WTC11 (cell line): Measurements from ENCODE around the gene NAT16. TPM values are rescaled to one million over a fixed set of nuclear protein-coding genes. Genes with fewer than 3 reads are reported as not detected.

ENCODE experiments used
- AFF4 ChIP-seq: sonication (generic); formaldehyde crosslinking; IDR thresholded peaks from 2 replicates; pipeline ENCODE4 v1.8.1; 2023; ENCODE audit warnings: mild to moderate bottlenecking, missing genetic modification reagents, borderline replicate concordance
- CREM ChIP-seq: sonication (generic); formaldehyde crosslinking; IDR thresholded peaks from 2 replicates; pipeline ENCODE4 v1.8.1; 2022; ENCODE audit warnings: mild to moderate bottlenecking, missing genetic modification reagents, moderate library complexity
- E2F5 ChIP-seq: sonication (generic); formaldehyde crosslinking; IDR thresholded peaks from 2 replicates; pipeline ENCODE4 v1.8.1; 2022; ENCODE audit warnings: mild to moderate bottlenecking, moderate library complexity, missing genetic modification reagents
- ELF4 ChIP-seq: sonication (generic); formaldehyde crosslinking; IDR thresholded peaks from 2 replicates; pipeline ENCODE4 v1.8.1; 2022; ENCODE audit warnings: low read depth, mild to moderate bottlenecking, moderate library complexity, missing genetic modification reagents
- ETV6 ChIP-seq: sonication (generic); formaldehyde crosslinking; IDR thresholded peaks from 2 replicates; pipeline ENCODE4 v1.8.1; 2022; ENCODE audit warnings: mild to moderate bottlenecking, missing genetic modification reagents
- JUN ChIP-seq: sonication (generic); formaldehyde crosslinking; IDR thresholded peaks from 2 replicates; pipeline ENCODE4 v1.8.0; 2023; ENCODE audit warnings: mild to moderate bottlenecking, missing genetic modification reagents
- MLX ChIP-seq: sonication (generic); formaldehyde crosslinking; IDR thresholded peaks from 2 replicates; pipeline ENCODE4 v1.8.1; 2023; ENCODE audit warnings: mild to moderate bottlenecking, missing genetic modification reagents, moderate library complexity
- NR2C2 ChIP-seq: sonication (generic); formaldehyde crosslinking; IDR thresholded peaks from 2 replicates; pipeline ENCODE4 v1.8.0; 2022; ENCODE audit warnings: mild to moderate bottlenecking, missing genetic modification reagents
- PRRX2 ChIP-seq: fragments of 250-450 bp; sonication (Bioruptor Pico); IDR thresholded peaks from 2 replicates; pipeline ENCODE4 v1.8.0; 2021; ENCODE audit warnings: mild to moderate bottlenecking
- RORB ChIP-seq: fragments of 250-450 bp; sonication (Bioruptor Pico); IDR thresholded peaks from 2 replicates; pipeline ENCODE4 v1.9.0; 2021; ENCODE audit warnings: mild to moderate bottlenecking
- SMAD4 ChIP-seq: sonication (generic); formaldehyde crosslinking; IDR thresholded peaks from 2 replicates; pipeline ENCODE4 v1.8.0; 2022; ENCODE audit warnings: mild to moderate bottlenecking, missing genetic modification reagents
- SP1 ChIP-seq: sonication (generic); formaldehyde crosslinking; conservative IDR thresholded peaks from 2 replicates; pipeline ENCODE4 v1.8.1; 2022; ENCODE audit warnings: missing genetic modification reagents
- TEAD4 ChIP-seq: sonication (generic); formaldehyde crosslinking; IDR thresholded peaks from 2 replicates; pipeline ENCODE4 v1.8.0; 2022; ENCODE audit warnings: mild to moderate bottlenecking, missing genetic modification reagents
- ZNF138 ChIP-seq: sonication (generic); formaldehyde crosslinking; conservative IDR thresholded peaks from 2 replicates; pipeline ENCODE4 v1.8.1; 2022; ENCODE audit warnings: mild to moderate bottlenecking, moderate library complexity, missing genetic modification reagents
- ZNF263 ChIP-seq: sonication (generic); formaldehyde crosslinking; IDR thresholded peaks from 2 replicates; pipeline ENCODE4 v1.8.1; 2022; ENCODE audit warnings: low read depth, mild to moderate bottlenecking, moderate library complexity, missing genetic modification reagents
- ZNF317 ChIP-seq: sonication (generic); formaldehyde crosslinking; IDR thresholded peaks from 2 replicates; pipeline ENCODE4 v1.8.1; 2023; ENCODE audit warnings: low read depth, mild to moderate bottlenecking, moderate library complexity, missing genetic modification reagents, borderline replicate concordance
- ZNF396 ChIP-seq: fragments of 250-450 bp; sonication (Bioruptor Pico); IDR thresholded peaks from 2 replicates; pipeline ENCODE4 v1.8.0; 2021; ENCODE audit warnings: mild to moderate bottlenecking, moderate library complexity, borderline replicate concordance
- ZNF416 ChIP-seq: fragments of 250-450 bp; sonication (Bioruptor Pico); IDR thresholded peaks from 2 replicates; pipeline ENCODE4 v1.9.0; 2021; ENCODE audit warnings: mild to moderate bottlenecking, inconsistent platforms
- ZNF671 ChIP-seq: fragments of 250-450 bp; sonication (Bioruptor Pico); IDR thresholded peaks from 2 replicates; pipeline ENCODE4 v1.8.0; 2021; ENCODE audit warnings: mild to moderate bottlenecking
- total RNA-seq: library from RNA; stranded (reverse); gene quantifications from 3 replicates; pipeline ENCODE4 v1.2.3, GENCODE V29; 2021
- TF ChIP-seq, protein P1 (sequence below): sonication (generic); formaldehyde crosslinking; IDR thresholded peaks from 2 replicates; pipeline ENCODE4 v1.8.0; 2022; ENCODE audit warnings: missing genetic modification reagents
- TF ChIP-seq, protein P2 (sequence below): sonication (generic); formaldehyde crosslinking; IDR thresholded peaks from 2 replicates; pipeline ENCODE4 v1.8.1; 2023; ENCODE audit warnings: mild to moderate bottlenecking, missing genetic modification reagents
- TF ChIP-seq, protein P3 (sequence below): sonication (generic); formaldehyde crosslinking; IDR thresholded peaks from 2 replicates; pipeline ENCODE4 v1.8.0; 2023; ENCODE audit warnings: mild to moderate bottlenecking, missing genetic modification reagents
- TF ChIP-seq, protein P4 (sequence below): sonication (generic); formaldehyde crosslinking; IDR thresholded peaks from 2 replicates; pipeline ENCODE4 v1.8.0; 2023; ENCODE audit warnings: missing genetic modification reagents

The NAT16 gene
- total RNA-seq, 1 experiment from 2014 or later: 0.39 TPM

DNA sequence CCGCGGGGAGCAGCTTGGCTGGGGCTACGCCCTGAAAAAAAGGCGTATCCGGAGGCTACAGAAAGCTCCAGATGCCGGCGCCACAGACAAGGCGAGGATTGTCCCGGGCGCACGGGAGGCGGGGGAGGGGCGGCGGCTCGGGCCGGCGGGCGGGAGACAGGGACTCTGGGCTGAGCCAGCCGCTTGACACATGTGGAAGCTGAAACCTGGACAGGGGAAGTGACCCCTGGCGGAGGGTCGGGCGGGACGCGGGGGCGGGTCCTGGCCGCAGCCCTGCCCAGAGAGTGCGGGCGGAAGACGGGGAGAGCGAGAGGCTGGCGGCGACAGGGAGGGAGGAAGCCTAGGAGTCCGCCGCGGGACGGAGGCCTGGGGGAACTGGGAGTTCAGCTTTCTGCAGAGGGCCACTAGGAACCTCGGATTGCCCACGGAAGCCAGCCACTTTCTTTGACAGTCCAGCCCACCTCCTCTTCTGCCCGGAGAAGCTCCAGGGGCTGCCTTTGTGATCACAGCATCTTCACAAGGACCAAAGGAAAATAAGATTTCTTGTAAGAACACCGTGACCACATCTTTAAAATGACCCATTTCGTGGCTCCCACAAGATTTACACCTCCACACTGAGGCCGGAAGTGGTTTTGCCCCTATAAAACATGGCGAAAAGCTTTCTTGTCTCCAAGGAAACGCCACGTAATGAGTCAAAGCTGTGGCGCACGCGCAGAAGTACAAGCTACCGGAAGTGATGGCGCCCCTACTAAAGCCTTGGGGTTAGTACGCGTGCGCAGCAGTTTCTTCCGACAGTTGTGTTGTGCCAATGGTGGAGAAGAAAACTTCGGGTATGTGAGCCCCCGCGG lies 37.5 kb upstream of the NAT16 start, which contains the start of the genes PLOD3 and ZNHIT1 (continued):
- TF ChIP-seq ZNF317 (no peak), ZNF416 (CRISPR knock-in tag) (peak; percentile 65; the same call in 1 of the 2 replicates), TEAD4 (no peak), MLX (CRISPR knock-in tag) (no peak), NR2C2 (no peak), RORB (no peak), ZNF671 (no peak), SMAD4 (no peak), SP1 (CRISPR knock-in tag) (peak; percentile 41), E2F5 (CRISPR knock-in tag) (peak; percentile 43; the same call in 1 of the 2 replicates), JUN (CRISPR knock-in tag) (no peak), ZNF263 (CRISPR knock-in tag) (no peak), AFF4 (CRISPR knock-in tag) (no peak), ZNF138 (CRISPR knock-in tag) (no peak), ZNF396 (CRISPR knock-in tag) (no peak), CREM (CRISPR knock-in tag) (no peak), PRRX2 (no peak), ETV6 (0 out of 2 replicates have a peak, but pooled peaks have one; percentile 17), ELF4 (no peak)
- TF ChIP-seq, protein P1, sequence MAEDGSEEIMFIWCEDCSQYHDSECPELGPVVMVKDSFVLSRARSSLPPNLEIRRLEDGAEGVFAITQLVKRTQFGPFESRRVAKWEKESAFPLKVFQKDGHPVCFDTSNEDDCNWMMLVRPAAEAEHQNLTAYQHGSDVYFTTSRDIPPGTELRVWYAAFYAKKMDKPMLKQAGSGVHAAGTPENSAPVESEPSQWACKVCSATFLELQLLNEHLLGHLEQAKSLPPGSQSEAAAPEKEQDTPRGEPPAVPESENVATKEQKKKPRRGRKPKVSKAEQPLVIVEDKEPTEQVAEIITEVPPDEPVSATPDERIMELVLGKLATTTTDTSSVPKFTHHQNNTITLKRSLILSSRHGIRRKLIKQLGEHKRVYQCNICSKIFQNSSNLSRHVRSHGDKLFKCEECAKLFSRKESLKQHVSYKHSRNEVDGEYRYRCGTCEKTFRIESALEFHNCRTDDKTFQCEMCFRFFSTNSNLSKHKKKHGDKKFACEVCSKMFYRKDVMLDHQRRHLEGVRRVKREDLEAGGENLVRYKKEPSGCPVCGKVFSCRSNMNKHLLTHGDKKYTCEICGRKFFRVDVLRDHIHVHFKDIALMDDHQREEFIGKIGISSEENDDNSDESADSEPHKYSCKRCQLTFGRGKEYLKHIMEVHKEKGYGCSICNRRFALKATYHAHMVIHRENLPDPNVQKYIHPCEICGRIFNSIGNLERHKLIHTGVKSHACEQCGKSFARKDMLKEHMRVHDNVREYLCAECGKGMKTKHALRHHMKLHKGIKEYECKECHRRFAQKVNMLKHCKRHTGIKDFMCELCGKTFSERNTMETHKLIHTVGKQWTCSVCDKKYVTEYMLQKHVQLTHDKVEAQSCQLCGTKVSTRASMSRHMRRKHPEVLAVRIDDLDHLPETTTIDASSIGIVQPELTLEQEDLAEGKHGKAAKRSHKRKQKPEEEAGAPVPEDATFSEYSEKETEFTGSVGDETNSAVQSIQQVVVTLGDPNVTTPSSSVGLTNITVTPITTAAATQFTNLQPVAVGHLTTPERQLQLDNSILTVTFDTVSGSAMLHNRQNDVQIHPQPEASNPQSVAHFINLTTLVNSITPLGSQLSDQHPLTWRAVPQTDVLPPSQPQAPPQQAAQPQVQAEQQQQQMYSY (CRISPR knock-in tag): peak; percentile 45
- TF ChIP-seq, protein P2, sequence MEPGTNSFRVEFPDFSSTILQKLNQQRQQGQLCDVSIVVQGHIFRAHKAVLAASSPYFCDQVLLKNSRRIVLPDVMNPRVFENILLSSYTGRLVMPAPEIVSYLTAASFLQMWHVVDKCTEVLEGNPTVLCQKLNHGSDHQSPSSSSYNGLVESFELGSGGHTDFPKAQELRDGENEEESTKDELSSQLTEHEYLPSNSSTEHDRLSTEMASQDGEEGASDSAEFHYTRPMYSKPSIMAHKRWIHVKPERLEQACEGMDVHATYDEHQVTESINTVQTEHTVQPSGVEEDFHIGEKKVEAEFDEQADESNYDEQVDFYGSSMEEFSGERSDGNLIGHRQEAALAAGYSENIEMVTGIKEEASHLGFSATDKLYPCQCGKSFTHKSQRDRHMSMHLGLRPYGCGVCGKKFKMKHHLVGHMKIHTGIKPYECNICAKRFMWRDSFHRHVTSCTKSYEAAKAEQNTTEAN (CRISPR knock-in tag): no peak
- TF ChIP-seq, protein P3, sequence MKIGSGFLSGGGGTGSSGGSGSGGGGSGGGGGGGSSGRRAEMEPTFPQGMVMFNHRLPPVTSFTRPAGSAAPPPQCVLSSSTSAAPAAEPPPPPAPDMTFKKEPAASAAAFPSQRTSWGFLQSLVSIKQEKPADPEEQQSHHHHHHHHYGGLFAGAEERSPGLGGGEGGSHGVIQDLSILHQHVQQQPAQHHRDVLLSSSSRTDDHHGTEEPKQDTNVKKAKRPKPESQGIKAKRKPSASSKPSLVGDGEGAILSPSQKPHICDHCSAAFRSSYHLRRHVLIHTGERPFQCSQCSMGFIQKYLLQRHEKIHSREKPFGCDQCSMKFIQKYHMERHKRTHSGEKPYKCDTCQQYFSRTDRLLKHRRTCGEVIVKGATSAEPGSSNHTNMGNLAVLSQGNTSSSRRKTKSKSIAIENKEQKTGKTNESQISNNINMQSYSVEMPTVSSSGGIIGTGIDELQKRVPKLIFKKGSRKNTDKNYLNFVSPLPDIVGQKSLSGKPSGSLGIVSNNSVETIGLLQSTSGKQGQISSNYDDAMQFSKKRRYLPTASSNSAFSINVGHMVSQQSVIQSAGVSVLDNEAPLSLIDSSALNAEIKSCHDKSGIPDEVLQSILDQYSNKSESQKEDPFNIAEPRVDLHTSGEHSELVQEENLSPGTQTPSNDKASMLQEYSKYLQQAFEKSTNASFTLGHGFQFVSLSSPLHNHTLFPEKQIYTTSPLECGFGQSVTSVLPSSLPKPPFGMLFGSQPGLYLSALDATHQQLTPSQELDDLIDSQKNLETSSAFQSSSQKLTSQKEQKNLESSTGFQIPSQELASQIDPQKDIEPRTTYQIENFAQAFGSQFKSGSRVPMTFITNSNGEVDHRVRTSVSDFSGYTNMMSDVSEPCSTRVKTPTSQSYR (CRISPR knock-in tag): peak; percentile 37; the same call in 1 of the 2 replicates
- TF ChIP-seq, protein P4, sequence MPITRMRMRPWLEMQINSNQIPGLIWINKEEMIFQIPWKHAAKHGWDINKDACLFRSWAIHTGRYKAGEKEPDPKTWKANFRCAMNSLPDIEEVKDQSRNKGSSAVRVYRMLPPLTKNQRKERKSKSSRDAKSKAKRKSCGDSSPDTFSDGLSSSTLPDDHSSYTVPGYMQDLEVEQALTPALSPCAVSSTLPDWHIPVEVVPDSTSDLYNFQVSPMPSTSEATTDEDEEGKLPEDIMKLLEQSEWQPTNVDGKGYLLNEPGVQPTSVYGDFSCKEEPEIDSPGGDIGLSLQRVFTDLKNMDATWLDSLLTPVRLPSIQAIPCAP (CRISPR knock-in tag): no peak
